Ascending aorta (tissue), 2 donors: ENCODE results near the gene PRPF6. TPM values are rescaled to one million over a fixed set of nuclear protein-coding genes. Genes with fewer than 3 reads are reported as not detected.

Source experiments
- DNase-seq, 2 donors: peaks; one replicate each; pipeline ENCODE4 v3.0.0-alpha.2; 2019; ENCODE audit warnings: low spot score in 2 of 2
- H3K27ac ChIP-seq, 2 donors: fragments of 200-600 bp; sonication (generic); one replicate each; pipeline ENCODE4 v1.5.1; 2016 to 2017; ENCODE audit warnings: mild to moderate bottlenecking in 1 of 2
- H3K27me3 ChIP-seq: fragments of 200-600 bp; sonication (generic); one replicate; pipeline ENCODE4 v1.5.1; 2017
- H3K36me3 ChIP-seq, 2 donors: fragments of 200-600 bp; sonication (generic); one replicate each; pipeline ENCODE4 v1.5.1; 2016
- H3K4me1 ChIP-seq, 2 donors: fragments of 200-600 bp; sonication (generic); one replicate each; pipeline ENCODE4 v1.5.1; 2016 to 2017; ENCODE audit warnings: mild to moderate bottlenecking in 1 of 2
- H3K4me3 ChIP-seq, 2 donors: fragments of 200-600 bp; sonication (generic); one replicate each; pipeline ENCODE4 v1.5.1; 2016 to 2017; ENCODE audit warnings: mild to moderate bottlenecking in 1 of 2
- H3K9me3 ChIP-seq, 2 donors: fragments of 200-600 bp; sonication (generic); one replicate each; pipeline ENCODE4 v1.5.1; 2016
- intact Hi-C: fragments of 100-400 bp; cut with DNase I; formaldehyde crosslinking; loops from one replicate; pipeline ENCODE4 v1.15.1; 2023
- total RNA-seq: library from RNA; depleted of rRNA; stranded (reverse); fragments of >200 nt; gene quantifications from one replicate; pipeline ENCODE4 v1.1.0, GENCODE V29; 2016
- TF ChIP-seq, protein P1 (sequence below), 3 experiments: fragments of 200-600 bp in 2 of 3; fragments of 450-650 bp in 1 of 3; sonication (generic) in 2 of 3; IDR thresholded peaks; one replicate each; pipeline ENCODE4 v1.5.1; 2016 to 2019; ENCODE audit warnings: antibody characterized with exemption in 3 of 3, mild to moderate bottlenecking in 1 of 3, moderate library complexity in 1 of 3

PRPF6 gene
- total RNA-seq, 1 donor from 2014 or later: 33.5 TPM

DNA sequence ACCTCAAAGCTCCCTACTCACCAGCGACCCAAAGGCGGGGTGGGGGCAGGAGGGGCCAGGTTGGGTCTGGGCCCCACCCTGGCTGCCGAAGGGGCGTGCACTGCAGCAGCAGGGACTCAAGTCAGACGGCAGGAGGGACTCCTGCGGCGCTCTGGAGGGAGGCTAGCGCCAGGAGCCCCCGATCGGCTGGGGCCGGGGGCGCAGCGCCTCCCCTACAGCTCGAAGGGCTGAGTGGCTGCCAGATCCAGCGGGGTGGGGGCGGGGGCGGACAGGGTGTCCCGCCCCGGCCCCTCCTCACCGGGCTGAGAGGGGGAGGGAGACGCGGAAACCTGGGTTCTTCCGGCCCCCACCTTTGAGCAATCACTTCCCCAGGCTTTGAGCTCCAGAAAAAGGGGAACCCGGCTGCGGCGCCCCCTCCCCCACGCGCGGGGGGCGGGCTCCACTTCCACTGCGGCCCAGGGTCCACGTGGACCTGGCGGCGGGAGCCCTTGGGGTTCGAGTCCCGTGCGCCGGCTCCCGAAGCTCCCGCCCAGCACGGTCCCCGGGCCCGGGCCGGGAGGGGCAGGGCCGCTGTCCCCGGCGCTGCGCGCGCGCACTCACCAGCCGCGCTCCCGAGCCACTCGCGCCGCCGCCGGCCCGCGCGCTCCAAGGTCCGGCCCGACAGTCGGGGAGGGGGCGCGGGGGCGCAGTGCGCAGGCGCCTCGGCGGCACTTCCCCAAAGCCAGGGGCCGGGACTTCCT is 98.5 kb downstream of the PRPF6 start, which contains the start of gene RGS19:
Gene RGS19, minus strand, starts transcription at position 246 of the 740 bp plus-strand sequence. CDS start 2,632 bp downstream, outside the sequence.
- Histone ChIP-seq H3K27ac (peak within 1 kb of the TSS; percentile 73 to 78), H3K4me1 (peaks cover 17 to 30% of the 10 kb centered on the region in 2 donors), H3K4me3 (peak within 1 kb of the TSS; percentile 63 to 90), H3K27me3 (peaks cover 7% of the 10 kb centered on the region), H3K9me3 (no peaks in the 10 kb centered on the region), H3K36me3 (peaks cover under 1 to 2% of the 10 kb centered on the region in 2 donors)
- TF ChIP-seq, protein P1, sequence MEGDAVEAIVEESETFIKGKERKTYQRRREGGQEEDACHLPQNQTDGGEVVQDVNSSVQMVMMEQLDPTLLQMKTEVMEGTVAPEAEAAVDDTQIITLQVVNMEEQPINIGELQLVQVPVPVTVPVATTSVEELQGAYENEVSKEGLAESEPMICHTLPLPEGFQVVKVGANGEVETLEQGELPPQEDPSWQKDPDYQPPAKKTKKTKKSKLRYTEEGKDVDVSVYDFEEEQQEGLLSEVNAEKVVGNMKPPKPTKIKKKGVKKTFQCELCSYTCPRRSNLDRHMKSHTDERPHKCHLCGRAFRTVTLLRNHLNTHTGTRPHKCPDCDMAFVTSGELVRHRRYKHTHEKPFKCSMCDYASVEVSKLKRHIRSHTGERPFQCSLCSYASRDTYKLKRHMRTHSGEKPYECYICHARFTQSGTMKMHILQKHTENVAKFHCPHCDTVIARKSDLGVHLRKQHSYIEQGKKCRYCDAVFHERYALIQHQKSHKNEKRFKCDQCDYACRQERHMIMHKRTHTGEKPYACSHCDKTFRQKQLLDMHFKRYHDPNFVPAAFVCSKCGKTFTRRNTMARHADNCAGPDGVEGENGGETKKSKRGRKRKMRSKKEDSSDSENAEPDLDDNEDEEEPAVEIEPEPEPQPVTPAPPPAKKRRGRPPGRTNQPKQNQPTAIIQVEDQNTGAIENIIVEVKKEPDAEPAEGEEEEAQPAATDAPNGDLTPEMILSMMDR (IDR thresholded peaks at IDR 0.05): no peak
- DNase-seq: peak in 1 of 2 donors; percentile 83
- intact Hi-C loops: loop anchor here (5.0 kb wide), 1 partner anchor 43 kb away; no protein-coding TSS in a partner anchor

DNA sequence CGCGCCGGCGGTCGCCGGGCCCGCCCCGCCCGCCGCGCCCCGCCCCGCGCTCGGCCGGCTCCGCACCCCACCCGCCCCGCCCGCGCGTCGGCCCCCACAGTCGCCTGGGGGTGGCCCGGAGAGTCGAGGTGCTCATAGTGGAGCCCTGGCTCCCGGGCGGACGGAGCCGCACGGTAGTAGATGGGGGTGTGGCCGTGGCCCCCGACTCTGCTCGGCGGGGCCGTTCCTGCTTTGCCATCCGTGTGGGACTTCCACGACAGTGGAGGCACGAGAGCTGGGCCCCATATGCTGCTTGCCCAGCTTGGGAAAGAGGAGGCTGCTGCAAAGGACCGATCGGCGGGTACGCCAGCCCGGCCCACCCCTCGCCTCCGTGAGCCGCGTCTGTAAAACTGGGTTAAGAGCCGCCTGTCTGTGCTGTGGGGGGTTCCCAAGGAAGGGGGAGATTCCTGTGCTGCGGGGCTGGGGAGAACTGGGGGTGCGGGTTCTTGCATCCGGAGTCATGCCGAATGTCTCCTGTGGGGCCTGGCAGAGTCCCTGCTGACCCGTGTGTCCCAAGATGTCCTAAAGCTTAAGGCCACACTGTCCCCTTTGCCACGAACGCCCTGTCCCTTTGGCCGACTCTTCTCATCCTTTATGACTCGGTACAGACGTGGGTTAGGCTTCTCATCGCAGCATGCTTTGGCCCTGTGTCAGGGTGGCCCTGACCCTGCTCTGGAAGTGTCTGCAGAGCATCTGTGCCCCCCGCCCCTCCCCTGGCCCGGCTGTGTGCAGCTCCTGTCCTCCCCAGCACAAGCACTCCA is 99.3 kb downstream of the PRPF6 start, which contains the start of gene OPRL1:
Gene OPRL1, plus strand, starts transcription at position 70 of the 800 bp plus-strand sequence. CDS start 12,639 bp downstream, outside the sequence.
- Histone ChIP-seq H3K27ac (peak within 1 kb of the TSS; percentile 73 to 78), H3K36me3 (no peaks in the 10 kb centered on the region), H3K27me3 (peaks cover 7% of the 10 kb centered on the region), H3K4me3 (peak within 1 kb of the TSS; percentile 63 to 90), H3K9me3 (no peaks in the 10 kb centered on the region), H3K4me1 (peaks cover 17 to 30% of the 10 kb centered on the region in 2 donors)
- TF ChIP-seq, protein P1 (IDR thresholded peaks at IDR 0.05): no peak
- no peak for DNase-seq
- intact Hi-C loops: loop anchor here (5.0 kb wide), 1 partner anchor 42 kb away; no protein-coding TSS in a partner anchor

DNA sequence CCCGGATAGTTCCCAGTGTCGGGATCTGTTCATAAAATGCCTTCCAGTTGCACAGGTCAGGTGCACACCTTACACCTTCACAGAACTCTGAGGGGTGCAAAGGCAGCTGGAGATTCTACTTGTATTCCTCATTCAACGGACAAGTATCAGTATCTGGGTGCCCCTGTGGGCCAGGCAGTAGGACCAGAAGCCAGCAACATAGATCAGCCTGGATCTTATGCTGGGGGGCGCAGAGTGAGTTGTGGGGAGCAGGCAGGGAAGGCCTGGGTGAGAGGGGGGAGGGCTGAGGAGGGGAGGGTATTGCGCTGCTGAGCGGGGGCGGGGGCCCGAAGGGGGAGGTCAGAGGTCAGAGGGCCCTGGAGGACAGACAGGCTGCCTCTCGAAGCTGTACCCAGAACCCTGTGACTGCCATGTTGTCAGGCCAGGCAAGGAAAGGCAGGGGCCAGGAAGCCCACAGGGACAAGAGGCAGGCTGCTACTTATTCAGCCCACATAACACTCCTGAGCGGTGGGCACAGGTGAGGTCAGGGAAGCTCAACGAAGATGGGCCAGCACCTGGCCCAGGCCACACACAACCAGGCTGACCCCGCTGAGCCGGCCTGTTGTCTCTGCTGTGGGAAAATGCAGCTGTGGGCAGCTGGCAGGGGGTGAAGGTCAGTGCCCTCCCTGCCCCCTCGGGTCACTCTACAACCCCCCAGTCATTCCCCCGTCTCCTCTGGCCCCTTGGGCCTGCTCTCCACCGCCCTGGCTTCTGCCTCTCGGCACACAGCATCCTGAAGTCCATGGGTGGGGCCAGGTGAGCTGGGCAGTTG is 100.1 kb downstream of the PRPF6 start:
- no peak for DNase-seq
- H3K27me3 ChIP-seq: peaks cover 7% of the 10 kb centered on the region
- intact Hi-C loops: loop anchor here (5.0 kb wide), 1 partner anchor 41 kb away; no protein-coding TSS in a partner anchor
- TF ChIP-seq, protein P1 (IDR thresholded peaks at IDR 0.05): no peak
- peaks cover 17 to 30% of the 10 kb centered on the region in 2 donors for H3K4me1 ChIP-seq
- no peaks in the 10 kb centered on the region for H3K36me3 ChIP-seq
- H3K9me3 ChIP-seq: no peaks in the 10 kb centered on the region
- H3K4me3 ChIP-seq: peak overlapping the region in 1 of 2 donors; percentile 90
- peak overlapping the region in 1 of 2 donors; percentile 78 for H3K27ac ChIP-seq

DNA sequence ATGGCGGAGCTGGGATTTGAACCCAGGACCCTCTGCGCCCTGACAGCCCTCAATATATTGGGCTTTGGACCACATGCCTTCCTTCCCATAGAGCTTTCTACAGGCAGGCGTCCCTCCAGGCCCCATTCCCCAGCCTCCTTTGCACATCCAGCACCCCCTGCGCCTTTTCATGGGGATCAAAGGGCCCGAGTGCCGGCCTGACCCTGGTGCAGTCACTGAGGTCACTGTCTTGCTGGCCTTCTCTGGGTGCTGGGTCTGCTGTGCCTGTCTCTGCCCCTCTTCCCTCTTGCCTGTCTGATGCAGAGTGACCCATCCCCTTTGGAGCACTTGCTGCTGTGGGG is 100.7 kb downstream of the PRPF6 start:
- no peak overlapping the region for H3K4me3 ChIP-seq

More for the DNA sequence above, 100.7 kb downstream of the PRPF6 start:
- DNase-seq: no peak
- TF ChIP-seq, protein P1 (IDR thresholded peaks at IDR 0.05): no peak
- intact Hi-C loops: loop anchor here (5.0 kb wide), 1 partner anchor 41 kb away; no protein-coding TSS in a partner anchor
- H3K27me3 ChIP-seq: peaks cover 7% of the 10 kb centered on the region
- H3K4me1 ChIP-seq: peaks cover 17 to 30% of the 10 kb centered on the region in 2 donors
- H3K36me3 ChIP-seq: no peaks in the 10 kb centered on the region
- no peak overlapping the region for H3K27ac ChIP-seq
- H3K9me3 ChIP-seq: no peaks in the 10 kb centered on the region
